Activated effector memory CD4-positive, alpha-beta T cell treated with Interleukin-2 at 50 U/mL for 16 hours (primary cell): ENCODE results near the gene GNG2.
A peak's percentile ranks its signal among the peaks of the same experiment; 100 is the strongest.

Experiments used
- DNase-seq: peaks from one replicate; pipeline ENCODE4 v3.0.0-alpha.2; 2020

GNG2 gene

DNA sequence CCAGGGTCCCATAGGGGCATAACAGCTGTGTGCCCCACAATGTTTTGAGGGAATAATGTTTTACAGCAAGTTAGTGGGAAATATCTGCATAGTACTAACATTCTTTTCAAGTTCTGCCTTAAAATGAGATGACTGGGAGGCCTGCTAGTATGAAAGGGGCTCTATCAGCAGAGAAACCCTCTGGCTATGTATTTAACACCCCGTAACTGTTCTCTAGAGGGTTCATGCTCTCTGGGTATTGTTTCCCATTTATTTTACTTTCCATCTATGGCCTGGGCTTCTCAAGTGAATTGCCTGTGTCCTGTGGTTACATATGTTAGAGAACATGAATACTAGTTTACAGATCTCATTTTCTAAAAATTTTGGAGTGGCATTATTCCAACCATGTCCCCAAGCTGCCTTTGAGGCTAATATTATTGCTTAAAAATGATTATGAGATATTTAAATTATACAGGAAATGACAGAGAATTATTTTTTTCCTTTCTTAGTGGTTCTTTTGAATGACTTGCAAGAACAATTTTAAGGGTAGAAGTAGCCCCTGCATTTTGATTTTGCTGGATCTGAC, 37.5 kb downstream of the GNG2 start:
- no peak for DNase-seq

DNA sequence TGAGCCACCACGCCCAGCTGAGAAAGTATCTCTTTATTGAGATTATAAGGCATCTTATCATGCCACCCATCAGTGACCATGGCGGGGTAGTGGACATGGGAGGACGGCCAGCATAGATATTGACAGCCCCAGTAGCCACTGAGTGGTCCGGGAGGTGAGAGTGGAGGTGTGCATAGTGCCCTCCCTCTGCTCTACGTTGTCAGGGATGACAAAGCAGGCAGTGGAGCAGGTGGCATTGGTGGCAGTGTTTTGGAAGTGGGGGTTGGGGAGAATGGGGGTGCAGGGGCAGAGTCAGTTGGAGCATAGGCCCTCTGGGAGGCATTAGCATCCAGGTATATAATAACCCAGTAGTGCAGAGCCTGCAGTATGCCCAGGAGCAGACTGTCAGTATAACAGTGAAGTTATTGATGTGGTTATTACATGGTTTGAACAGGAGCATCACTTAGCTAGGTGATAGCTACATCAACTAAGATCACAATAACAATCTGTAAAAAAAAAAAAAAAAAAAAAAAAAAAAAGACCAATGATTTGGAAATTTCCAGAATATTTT, 41.1 kb downstream of the GNG2 start:
- no peak for DNase-seq

DNA sequence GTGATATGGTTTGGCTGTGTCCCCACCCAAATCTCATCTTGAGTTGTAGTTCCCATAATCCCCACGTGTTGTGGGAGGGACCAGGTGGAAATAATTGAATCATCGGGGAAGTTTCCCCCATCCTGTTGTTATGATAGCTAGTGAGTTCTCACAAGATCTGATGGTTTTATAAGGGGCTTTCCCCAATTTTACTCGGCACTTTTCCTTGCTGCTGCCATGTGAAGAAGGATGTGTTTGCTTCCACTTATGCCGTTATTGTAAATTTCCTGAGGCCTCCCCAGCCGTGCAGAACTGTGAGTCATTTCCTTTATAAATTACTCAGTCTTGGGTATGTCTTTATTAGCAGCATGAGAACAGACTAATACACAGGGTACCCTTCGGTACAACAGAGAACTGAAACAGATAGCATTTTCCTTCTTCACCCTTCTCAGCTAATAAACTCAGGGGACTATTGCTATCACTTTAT, 45.3 kb downstream of the GNG2 start:
- peak; percentile 17 for DNase-seq

DNA sequence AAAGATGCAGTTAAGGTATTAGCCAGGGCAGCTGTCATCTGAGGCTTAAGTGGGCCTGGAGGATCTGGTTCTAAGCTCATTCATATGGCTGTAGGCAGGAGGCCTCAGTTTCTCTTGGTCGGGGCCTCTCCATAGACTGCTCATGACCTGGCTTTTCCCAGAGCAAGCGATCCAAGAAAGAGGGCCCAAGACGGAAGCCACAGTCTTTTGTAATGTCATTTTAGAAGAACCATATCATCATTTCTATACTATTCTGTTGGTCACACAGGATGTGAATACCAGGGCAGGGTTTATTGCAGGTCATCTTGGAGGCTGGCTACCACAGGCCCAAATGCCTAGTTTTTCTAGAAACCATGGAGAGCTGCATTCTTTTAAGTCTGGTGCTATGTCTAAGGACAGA, 47.7 kb downstream of the GNG2 start:
- DNase-seq: no peak

DNA sequence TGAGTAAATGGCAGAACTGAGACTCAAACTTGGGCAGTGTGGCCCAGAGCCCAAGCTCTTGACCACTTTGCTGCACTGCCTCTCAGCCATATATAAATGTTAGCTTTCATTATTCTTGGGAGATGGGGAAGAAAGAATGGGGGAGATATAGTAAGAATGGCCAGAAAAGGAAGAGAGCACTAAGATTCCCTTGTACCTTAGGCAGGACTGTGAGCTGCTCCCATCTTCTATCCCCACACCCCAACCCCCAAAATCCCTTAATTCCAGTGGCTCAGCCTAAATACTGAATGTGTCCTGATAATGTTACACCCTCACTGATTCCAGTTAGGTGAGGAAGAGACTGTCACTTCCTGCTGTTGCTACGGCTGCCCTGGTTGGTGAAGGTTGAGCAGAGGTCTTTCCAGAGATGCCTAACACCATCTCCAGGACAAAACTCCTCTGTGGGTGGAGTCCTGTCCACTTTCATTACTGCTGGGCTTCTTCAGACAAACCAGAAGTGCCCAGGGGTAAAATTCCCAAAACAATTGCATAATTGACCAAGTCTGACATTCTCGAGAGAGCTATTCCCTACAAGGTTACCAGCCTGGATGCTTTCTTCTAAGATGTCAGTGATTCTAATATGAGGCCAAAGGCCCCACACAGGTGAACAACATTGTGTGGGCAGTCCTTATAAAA, 51.8 kb downstream of the GNG2 start:
- DNase-seq: no peak

DNA sequence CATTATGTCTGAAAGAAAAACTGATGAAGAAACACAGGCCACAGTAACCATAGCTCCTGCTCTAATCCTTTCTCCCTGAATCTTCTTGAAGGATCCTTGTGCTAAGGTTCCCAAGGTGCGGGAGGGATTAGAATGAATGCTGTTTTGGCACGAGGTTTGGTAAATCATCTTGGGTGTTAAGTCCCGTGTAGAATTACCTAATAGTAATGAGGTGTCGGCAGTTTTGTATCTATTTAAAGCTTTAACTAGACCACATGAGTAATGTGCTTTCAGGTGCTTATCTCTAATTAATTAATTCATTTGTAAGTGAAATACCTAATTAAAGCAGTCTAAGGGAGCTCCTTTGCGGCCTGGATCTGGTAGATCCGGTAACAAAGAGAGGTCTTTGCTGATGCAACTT, 53.9 kb downstream of the GNG2 start:
- no peak for DNase-seq

DNA sequence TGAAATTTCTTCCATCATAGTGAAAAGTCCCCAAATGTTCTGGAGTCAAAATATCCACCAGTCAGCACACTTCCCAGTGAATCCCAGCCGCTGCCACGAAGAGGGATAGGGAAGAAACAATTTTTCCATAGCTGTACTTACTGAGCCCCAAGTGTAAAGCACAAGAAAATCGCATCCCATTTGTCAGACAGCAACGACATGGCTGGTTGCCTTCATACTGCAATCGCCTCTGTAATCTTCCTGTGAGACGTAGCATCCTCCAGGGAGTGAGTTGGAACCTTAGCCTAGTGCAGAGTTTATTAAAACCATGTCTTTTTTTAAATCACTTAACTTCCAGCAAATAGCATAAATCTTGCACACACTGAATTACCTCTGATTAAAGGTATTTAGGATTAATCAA, 56.8 kb downstream of the GNG2 start:
- no peak for DNase-seq

DNA sequence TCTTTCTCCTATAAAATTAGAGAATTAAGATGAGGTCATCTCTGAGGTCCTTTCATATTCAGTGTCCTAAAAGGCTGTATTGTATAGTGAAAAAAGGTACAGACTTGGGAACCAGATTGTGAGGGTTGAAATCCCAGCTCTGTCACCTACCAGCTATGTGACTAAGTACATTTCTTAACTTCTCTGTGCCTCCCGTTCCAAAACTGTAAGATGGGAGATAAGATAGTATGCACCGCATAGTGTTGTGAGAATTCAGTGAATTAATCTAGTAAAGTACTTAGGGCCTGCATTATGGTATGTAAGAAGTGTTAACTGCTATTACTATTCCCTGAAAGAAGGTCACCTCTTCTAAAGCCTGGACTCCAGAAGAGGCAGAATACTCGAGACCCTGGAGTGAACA, 60.6 kb downstream of the GNG2 start:
- no peak for DNase-seq

DNA sequence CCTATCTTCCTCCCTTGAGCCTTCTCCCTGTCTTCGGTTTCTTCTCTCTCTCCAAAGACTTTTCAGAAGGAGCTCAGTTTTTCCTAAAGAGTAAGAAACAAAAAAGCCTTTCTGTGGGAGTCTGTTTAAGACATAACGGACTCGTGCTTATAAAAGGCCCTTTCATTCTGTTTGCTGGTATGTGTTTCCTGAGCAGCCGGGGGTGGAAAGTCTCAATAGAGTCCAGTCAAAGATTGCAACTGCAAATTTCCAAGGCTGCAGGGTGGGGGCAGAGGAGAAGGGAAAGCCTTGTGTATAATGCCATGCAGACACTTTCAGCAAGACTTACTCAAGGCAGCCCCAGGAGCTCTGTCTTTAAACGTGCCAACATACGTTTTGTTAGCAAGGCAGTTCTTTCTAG, 62.2 kb downstream of the GNG2 start:
- no peak for DNase-seq

DNA sequence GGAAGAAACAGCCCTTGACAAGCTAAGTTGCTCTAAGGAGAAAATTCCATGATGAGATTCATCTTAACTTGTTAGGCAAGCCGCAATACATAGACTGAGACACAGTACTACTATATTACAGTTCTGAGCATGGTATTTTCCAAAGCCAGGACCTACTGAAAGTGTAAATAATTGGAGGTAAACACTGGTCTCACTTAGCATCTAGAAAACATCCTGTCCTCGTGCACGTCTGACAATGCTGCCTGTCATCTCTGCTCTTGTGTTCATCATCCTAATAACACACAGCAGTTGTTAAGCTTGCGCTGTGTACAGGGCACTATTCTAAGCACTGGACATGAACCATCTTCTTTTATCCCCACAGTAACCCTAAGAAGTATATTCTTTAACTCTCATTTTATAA, 64.2 kb downstream of the GNG2 start:
- no peak for DNase-seq

DNA sequence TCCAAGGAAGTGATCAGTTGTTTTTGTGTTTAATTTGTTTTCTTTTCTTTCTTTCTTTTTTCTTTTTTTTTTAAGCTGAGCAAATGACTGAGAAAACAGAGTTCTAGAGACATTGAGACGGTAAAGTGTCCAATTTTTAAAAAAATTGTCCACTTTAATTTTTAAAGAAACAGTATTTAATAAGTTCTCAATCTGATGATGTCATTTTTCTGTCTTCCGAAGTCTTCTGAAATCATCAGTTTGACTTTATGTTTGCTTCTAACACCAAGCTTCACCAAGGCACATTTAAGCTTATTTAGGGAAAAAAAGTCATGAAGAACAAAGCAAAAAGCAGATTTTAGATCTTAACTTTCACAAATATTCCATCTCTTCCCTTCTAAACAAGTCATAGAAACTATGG, 65.6 kb downstream of the GNG2 start:
- no peak for DNase-seq

DNA sequence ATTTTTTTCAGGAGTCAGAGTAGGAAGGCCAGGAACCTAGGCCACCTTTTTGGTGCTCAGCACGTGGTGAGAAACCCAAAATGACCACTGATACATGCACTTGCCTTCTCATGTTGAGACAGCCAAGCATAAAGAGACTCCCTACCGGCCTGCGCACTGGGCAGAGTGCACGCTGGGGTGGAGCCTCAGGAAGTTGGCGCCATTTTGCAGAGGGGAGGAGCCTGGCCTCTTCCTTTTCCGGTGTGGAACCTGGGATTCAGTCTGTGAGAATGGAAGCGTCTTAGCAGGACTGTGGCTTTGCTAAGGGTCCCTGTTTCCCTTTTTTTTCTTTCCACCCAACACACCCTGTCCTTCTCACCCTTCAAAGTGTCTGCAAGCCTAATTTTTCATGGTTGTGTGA, 66.0 kb downstream of the GNG2 start:
- no peak for DNase-seq

DNA sequence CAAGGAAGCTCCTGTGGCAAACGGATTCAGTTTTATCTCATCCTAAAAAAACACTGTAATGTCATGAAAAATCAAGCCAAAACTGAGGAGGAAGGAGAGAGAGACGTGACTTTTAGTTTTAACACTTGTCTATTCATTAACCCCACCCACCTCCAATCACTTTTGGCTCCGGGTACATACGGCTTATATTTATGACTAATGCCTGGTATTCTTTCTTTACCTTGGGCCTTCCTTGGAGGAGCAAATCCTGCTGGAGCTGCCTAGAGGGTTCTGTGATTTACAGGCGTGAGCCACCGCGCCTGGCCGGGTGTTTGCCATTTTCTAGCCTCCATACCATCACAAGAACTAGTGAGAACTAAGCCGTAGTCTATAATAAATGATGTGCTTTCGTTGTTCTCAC, 68.2 kb downstream of the GNG2 start:
- DNase-seq: no peak

DNA sequence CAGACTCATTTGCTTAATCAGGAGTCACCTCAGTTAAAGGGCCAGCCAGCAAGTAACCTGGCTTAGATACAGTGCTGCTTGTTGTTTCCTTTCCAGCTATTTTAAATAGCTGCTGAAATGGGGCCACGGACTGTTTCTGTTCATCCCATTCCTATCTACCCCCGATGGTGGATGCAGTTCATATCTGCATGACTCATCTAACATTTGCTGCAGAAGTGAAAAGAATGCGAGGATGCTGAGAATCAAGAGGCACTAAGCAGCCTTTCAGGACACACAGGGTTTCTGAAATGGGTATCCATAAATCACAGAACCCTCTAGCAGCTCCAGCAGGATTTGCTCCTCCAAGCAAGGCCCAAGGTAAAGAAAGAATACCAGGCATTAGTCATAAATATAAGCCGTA, 68.8 kb downstream of the GNG2 start:
- DNase-seq: no peak

DNA sequence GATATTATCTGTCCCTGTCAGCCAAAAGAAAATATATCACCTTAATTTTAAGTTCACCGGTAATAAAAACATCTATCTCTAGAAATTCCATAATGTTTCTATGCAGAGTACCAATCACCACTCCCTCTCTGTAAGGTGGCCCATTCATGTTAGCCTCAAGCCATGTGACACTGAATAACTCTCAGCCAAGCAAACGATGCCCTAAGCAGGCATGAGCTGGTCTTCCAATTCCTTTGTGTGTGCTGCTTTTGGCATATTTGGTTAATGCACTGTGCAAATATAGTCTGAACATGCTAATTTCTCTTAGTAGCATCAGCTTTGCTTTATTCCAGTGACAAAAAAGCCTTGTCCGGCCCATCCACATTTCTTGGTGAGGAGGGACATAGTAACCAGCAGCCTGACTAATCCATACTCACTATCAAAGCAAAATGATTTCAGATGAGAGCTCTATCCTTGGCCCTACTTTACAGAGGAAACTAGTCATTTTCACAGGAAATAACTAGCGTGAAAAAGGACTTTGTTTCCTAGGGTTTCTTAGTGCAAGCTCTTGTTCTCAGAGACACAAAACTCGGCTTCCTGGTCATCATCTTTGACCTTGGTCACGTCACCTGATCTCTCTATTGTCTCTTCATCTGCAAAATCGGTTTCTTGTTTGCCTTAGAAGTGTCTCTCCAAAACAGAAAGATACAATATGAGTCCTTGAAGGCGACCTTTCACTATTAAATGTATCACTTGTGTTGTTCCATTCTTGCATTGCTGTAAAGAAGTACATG, 69.7 kb downstream of the GNG2 start:
- DNase-seq: no peak

DNA sequence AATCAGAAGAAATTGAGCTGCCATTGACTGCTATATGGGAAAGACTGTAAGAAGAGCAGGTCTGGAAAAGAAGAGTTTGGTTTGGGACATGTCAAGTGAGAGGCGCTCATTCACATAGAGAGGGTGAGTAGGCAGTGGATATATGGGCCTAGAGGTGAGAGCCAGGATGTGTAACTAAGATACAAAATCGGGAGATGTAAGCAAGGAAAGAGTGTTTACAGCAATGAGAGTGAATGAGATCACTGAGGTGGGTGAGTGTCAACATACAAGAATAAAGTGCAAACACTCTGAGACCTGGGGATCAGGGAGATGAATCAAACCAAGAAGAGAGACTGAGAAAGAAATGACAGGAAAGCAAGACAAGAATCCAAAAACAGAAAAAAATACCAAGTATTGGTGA, 70.9 kb downstream of the GNG2 start:
- DNase-seq: no peak

DNA sequence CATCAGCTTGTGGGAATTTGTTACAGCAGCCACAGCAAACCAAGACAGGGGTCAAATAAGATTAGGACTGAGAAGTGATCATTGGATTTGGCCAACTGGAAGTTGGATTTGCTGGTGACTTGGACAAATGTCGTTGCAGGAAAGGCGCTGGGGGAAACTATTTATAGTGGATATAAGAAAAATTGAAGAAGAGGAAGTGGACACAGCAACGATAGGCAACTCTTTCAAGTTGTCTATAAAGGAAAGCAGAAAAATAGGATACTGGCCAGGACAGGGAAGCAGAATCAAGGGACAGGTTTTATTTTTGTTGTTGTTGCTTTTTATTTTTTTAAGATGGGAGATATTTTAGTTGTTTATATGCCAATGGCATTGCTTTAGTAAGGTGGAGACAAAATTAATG, 72.8 kb downstream of the GNG2 start:
- DNase-seq: no peak

DNA sequence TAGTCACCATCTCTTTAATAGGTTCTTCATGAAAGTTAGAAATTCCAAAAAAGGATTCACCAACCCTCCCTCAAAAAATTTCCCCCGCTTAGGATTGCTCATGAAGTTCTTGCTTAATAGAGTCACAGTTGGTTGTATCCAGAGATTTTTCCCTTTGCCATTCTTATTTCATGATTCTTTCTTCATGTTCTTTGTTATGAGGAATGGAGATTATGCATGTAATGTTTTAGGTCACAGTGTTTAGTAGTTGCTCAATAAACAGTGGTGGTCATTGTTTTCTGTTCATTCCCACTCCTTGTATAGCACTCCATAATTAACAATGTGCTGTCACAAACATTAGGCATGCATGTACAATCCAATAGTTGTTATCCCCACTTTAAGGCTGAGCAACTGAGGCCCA, 77.7 kb downstream of the GNG2 start:
- no peak for DNase-seq

DNA sequence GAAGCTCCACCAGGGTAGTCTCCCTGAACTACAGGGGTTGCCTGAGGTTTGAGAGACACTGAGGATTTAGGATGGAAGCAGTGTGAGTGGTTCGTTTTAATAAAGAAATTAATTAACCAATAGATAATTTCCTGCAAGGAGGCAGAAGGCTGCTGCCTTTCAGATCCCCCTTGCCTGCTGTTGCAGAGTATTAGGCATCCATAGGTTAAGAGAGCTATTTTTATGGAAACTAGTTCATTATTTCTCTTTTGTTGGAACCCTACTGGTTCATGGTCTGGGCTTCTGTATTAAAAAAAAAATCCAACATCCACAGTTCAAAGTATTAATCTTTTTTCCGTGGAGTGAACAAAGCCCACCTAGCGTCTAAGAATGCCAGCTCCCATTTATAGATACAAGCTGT, 78.4 kb downstream of the GNG2 start:
- no peak for DNase-seq

DNA sequence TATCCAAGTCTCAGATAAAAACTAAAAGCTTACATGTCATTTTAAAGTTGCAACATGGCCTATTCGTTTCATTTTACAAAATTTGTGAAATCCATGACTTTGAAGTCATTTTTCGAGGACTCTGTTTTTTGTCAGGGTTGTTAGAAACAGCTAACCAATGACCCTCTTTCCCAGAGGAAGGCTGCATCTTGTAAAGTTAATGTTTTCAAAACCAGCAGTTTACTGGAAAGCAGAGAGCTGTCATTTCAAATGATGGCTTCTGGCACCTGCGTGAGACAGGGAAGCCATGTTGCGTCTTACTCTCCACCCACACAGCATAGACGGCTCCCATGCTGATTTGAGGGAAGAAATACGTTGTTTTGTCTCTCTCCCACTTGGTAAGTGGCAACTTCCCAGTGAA, 78.8 kb downstream of the GNG2 start:
- no peak for DNase-seq

DNA sequence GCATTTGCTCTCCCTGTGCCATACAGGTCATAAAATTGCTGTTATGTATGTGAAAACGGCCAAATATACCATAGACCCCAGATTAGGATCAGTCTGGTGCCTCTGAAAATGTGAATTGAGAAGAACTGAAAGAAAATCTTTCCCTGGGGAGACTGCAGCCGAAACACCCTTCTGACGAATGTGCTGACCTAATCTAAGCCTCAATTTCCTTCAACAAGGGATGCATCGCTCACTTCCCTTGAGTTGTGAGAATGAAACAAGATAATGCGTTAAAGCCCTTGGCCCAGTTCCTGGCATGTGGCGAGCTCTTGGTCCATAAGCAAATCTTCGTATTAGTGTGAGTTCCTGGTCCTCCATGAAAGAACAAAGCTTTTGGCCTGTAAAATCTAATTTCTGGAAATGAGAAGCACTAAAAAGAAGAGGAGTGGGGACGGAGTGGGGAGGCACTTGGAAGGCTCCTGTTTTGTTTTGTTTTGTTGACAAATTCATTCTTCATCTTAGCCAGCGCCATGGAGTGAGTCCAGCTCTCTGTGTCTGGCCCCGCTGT, 79.4 kb downstream of the GNG2 start:
- no peak for DNase-seq

DNA sequence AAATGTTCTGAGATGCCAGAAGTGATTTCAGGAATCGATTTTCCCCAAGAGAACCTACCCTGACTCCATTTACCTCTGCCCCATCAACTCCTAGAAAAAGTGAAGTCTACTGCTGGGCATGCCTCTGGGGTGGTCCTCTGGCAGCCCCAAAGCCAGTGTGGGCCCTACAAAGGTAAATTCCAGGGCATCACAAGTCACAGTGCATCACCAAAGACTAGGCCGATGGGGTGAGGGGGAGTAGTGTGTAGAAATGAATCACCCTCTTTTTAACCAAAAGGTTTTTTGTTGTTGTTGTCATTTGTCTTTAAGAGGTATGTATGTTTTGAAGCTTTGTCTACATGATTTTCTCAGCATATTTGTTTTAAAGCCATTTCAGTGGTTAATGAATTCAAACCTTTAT, 82.6 kb downstream of the GNG2 start:
- no peak for DNase-seq

DNA sequence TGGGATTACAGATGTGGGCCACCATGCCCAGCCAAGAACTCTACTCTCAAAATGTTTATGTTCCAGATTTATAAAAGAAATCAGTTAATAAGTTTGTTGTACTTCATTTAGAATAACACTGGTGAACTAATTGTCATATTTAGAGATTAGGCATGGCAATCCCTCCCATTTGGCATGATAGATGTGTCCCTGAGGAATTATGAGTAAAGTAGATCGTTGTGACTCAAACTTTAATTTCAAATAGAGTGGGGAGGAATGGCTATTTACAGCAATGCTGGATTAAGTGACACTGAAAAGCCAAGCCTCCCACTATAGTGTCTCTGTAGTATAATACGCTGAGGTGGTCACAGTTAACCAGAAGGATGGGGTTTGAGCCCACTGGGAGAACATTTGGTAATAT, 89.6 kb downstream of the GNG2 start:
- no peak for DNase-seq

DNA sequence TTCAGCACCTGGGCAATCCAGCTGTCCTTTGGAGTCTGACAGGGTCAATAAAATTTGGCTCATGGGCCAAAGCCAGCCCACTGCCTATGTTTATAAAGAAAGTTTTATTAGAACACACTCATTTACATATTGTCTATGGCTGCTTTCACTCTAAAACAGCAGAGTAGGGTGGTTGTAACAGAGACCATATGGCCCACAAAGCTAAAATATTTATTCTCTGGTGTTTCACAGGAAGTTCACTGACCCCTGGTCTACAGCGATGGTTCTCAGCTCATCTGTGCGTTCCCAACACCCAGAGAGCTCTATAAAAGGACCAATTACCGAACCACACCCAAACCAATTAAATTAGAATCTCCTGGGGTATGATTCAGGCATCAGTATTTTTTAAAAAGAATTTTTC, 91.2 kb downstream of the GNG2 start:
- no peak for DNase-seq
